SU-DHL-6 (cell line): Measurements from ENCODE around the gene FIBP.

Source experiments
- H2AFZ ChIP-seq: fragments of 200-600 bp; sonication (generic); 2 replicates; pipeline ENCODE4 v1.6.1; 2014; ENCODE audit warnings: low read depth, mild to moderate bottlenecking, moderate library complexity, mixed read lengths, antibody characterized with exemption, low read length; ENCODE audit not compliant: severe bottlenecking
- H3F3A ChIP-seq: fragments of 200-600 bp; shearing (Covaris generic); 2 replicates; pipeline ENCODE4 v1.6.0; 2016; ENCODE audit warnings: antibody characterized with exemption, mild to moderate bottlenecking; ENCODE audit not compliant: insufficient read depth
- H3K27ac ChIP-seq: fragments of 200-600 bp; sonication (generic); 2 replicates; pipeline ENCODE4 v1.5.1; 2016; ENCODE audit warnings: low read depth, mild to moderate bottlenecking, low read length, moderate library complexity, mixed read lengths
- H3K27me3 ChIP-seq: fragments of 200-600 bp; sonication (generic), shearing (Covaris generic); 2 replicates; pipeline ENCODE4 v1.6.0; 2014; ENCODE audit warnings: mild to moderate bottlenecking, low read length
- H3K36me3 ChIP-seq: fragments of 200-600 bp; sonication (generic); 2 replicates; pipeline ENCODE4 v1.6.1; 2014; ENCODE audit warnings: mild to moderate bottlenecking, low read length, mixed read lengths
- H3K4me2 ChIP-seq: fragments of 300-600, 200-600 bp; shearing (Covaris generic), sonication (generic); 2 replicates; pipeline ENCODE4 v1.6.0; 2014; ENCODE audit warnings: low read length, low read depth, mild to moderate bottlenecking; ENCODE audit not compliant: poor library complexity, severe bottlenecking
- H3K4me3 ChIP-seq: fragments of 200-600 bp; sonication (generic); 2 replicates; pipeline ENCODE4 v1.5.1; 2014; ENCODE audit warnings: antibody characterized with exemption, low read length, mild to moderate bottlenecking, mixed read lengths; ENCODE audit not compliant: insufficient read depth, poor library complexity, severe bottlenecking
- H3K79me2 ChIP-seq: fragments of 200-600 bp; sonication (generic); 2 replicates; pipeline ENCODE4 v1.6.1; 2014; ENCODE audit warnings: mild to moderate bottlenecking, low read length, moderate library complexity; ENCODE audit not compliant: insufficient read depth
- H3K9ac ChIP-seq: fragments of 200-600 bp; sonication (generic); 2 replicates; pipeline ENCODE4 v1.7.0; 2014; ENCODE audit warnings: mild to moderate bottlenecking, low read length
- H3K9me2 ChIP-seq: fragments of 200-600 bp; sonication (generic); replicated peaks from 2 replicates; pipeline ENCODE4 v1.6.1; 2014; ENCODE audit warnings: low read length; ENCODE audit not compliant: insufficient read depth
- H3K9me3 ChIP-seq: fragments of 200-600 bp; sonication (generic); 2 replicates; pipeline ENCODE4 v1.6.1; 2014; ENCODE audit warnings: low read length, mixed read lengths; ENCODE audit not compliant: insufficient read depth
- H4K20me1 ChIP-seq: fragments of 200-600 bp; sonication (generic); 2 replicates; pipeline ENCODE4 v1.6.1; 2014; ENCODE audit warnings: low read depth, mild to moderate bottlenecking, antibody characterized with exemption, low read length, moderate library complexity, mixed read lengths
- EZH2phosphoT487 ChIP-seq: fragments of 200-600 bp; sonication (generic), shearing (Covaris generic); conservative IDR thresholded peaks from 2 replicates; pipeline ENCODE4 v1.6.1; 2018; ENCODE audit warnings: mild to moderate bottlenecking, antibody characterized with exemption, low read length, moderate library complexity, mixed read lengths
- TF ChIP-seq, protein P1 (sequence below): fragments of 200-600 bp; sonication (generic); IDR thresholded peaks from one replicate; pipeline ENCODE4 v1.5.1; 2017; ENCODE audit warnings: antibody characterized with exemption, mild to moderate bottlenecking, low read length, moderate library complexity; ENCODE audit not compliant: insufficient read depth, poor library complexity, severe bottlenecking

FIBP gene

DNA sequence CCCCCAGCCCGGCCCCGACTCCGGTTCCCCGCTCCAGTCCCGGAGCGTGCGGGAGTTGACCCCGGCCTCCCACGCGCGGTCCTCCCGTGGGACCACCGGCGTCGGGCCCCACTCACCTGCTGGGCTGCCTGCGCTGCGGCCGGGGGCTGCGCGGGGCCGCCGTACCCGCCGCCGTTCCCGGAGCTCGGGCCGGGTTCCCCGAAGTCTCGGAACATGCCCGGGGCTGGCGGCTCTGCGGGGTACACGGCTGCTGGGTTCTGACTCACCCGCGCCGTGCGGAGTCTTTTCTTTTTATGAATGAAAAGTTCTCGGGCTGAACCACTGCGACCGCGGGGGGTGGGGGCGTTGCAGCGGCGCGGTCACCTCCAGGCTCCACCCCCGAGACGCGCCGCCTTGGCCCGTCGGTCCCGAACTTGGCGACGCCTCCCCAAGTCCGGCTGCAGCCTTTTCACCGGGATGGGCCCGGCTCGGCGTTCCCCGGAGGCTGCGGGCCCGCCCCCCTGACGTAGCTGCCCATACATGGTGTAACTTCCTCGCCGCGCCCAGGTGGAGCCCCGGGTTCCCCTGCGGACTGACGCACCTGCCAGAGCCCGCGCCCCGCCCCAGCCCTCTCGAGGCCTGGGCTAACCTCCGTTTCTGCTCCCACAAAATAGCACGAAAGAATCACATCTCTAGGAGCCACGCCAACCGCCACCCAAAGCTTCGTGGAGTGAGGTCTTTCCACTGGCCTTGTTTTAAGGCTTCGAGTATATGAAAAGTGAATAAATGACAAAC is 12.0 kb upstream of the FIBP start, which contains the start of gene FOSL1:
FOSL1 (minus strand) TSS at position 264 of the 774 bp plus-strand sequence; CDS start at position 215, 49 bp downstream.
- Histone ChIP-seq H3K9me2 (no peaks in the 10 kb centered on the region), H3K79me2 (no peaks in the 10 kb centered on the region), H3K9me3 (no peaks in the 10 kb centered on the region), H3K36me3 (no peaks in the 10 kb centered on the region), H3K4me2 (peak within 1 kb of the TSS; percentile 53), H2AFZ (peak within 1 kb of the TSS; percentile 23), H4K20me1 (no peaks in the 10 kb centered on the region), H3K9ac (0 out of 2 replicates have a peak within 1 kb of the TSS, but pooled peaks have one; percentile 6), H3F3A (no peaks in the 10 kb centered on the region), H3K27ac (no peak within 1 kb of the TSS), H3K4me3 (peak within 1 kb of the TSS; percentile 40), H3K27me3 (no peaks in the 10 kb centered on the region)
- TF ChIP-seq, protein P1, sequence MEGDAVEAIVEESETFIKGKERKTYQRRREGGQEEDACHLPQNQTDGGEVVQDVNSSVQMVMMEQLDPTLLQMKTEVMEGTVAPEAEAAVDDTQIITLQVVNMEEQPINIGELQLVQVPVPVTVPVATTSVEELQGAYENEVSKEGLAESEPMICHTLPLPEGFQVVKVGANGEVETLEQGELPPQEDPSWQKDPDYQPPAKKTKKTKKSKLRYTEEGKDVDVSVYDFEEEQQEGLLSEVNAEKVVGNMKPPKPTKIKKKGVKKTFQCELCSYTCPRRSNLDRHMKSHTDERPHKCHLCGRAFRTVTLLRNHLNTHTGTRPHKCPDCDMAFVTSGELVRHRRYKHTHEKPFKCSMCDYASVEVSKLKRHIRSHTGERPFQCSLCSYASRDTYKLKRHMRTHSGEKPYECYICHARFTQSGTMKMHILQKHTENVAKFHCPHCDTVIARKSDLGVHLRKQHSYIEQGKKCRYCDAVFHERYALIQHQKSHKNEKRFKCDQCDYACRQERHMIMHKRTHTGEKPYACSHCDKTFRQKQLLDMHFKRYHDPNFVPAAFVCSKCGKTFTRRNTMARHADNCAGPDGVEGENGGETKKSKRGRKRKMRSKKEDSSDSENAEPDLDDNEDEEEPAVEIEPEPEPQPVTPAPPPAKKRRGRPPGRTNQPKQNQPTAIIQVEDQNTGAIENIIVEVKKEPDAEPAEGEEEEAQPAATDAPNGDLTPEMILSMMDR: no peak
- no peak for TF ChIP-seq EZH2phosphoT487

DNA sequence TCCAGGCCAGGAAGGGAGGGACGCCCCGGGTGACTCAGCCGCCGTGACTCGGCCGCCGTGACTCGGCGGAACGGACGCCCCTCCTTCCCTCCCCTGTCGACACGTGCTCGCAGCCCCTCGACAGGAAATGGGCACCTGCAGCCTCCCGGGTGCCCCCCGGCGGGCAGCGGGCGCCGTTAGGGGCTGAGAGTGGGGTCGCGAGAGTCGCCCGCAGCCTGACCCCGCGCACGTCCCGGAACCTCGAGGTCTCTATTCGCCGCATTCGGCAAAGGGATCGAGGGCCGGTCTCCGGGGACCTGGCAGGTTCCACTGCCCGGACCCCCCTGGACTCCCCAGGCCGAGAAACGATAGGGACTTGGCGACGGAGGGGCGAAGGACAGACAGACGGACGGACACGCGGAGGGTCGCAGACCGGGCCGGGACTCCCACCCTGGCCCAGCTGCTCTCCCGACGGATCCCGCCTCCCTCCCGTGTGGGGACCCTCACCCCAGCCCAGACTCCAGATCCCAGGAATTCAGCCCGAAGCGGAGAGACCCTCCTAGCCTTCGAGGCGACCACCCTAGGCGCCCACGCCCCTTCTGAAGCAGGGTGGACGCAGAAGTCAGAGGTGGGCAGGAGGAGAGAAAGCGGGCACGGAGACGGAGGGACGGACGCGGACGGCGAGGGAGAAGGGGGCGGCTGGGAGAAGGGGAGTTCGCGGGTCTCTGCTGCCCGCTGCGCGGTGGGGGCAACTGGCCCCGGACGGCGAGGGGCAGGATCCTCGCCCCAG is 11.3 kb upstream of the FIBP start:
- Histone ChIP-seq H3K36me3 (no peaks in the 10 kb centered on the region), H3K9me3 (no peaks in the 10 kb centered on the region), H3K4me3 (no peak overlapping the region), H3K9ac (0 out of 2 replicates have a peak overlapping the region, but pooled peaks have one; percentile 6), H3K4me2 (peak overlapping the region; percentile 53), H3K27me3 (no peaks in the 10 kb centered on the region), H3K27ac (no peak overlapping the region), H3K79me2 (no peaks in the 10 kb centered on the region), H2AFZ (no peak overlapping the region), H4K20me1 (no peaks in the 10 kb centered on the region), H3F3A (no peaks in the 10 kb centered on the region), H3K9me2 (no peaks in the 10 kb centered on the region)
- no peak for TF ChIP-seq EZH2phosphoT487
- TF ChIP-seq, protein P1: no peak

DNA sequence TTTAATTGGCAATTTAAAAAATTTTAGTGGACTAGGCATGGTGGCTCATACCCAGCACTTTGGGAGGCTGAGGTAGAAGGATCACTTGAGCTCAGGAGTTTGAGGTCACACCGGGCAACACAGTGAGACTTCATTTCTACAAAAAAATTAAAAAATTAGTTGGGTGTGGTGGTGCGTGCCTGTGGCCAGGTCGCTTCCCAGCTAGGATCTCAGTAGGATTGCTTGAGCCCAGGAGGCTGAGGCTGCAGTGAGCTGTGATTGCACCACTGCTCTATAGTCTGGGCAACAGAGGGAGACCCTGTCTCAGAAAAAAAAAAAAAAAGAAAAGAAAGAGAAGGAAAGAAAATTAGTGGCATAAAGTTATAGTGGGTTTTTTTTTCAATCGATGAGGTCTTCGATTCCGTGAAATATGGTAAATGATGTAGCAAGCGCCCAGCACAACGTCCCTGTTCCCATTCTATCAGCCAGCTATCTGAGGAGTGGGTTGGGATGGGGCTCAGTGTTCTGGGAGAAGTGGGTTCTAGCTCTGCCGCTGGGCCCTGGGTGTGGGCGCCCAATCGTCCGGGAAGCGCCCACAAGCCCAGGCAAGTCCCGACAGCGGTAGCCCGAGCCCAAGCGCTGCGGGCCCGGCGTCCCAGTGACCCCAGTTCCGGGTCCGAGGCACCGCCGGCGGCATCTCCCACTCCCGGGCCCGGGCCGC is 10.5 kb upstream of the FIBP start:
- H3K4me3 ChIP-seq: no peak overlapping the region
- H3K9me2 ChIP-seq: no peaks in the 10 kb centered on the region
- no peaks in the 10 kb centered on the region for H3K27me3 ChIP-seq
- no peak overlapping the region for H3K9ac ChIP-seq
- H3K36me3 ChIP-seq: no peaks in the 10 kb centered on the region
- no peak overlapping the region for H3K4me2 ChIP-seq
- no peaks in the 10 kb centered on the region for H3K79me2 ChIP-seq
- H2AFZ ChIP-seq: no peak overlapping the region
- no peak for TF ChIP-seq EZH2phosphoT487
- no peaks in the 10 kb centered on the region for H3K9me3 ChIP-seq
- H3F3A ChIP-seq: no peaks in the 10 kb centered on the region
- no peaks in the 10 kb centered on the region for H4K20me1 ChIP-seq
- H3K27ac ChIP-seq: no peak overlapping the region
